ENCODE results near the gene LSM3.

LSM3 gene

GRCh38 chr3:14220933-14221332, 42.3 kb downstream of the LSM3 start:
- no peak overlapping the region for H2AFZ ChIP-seq (ENCODE audit: low read length)
- no peak overlapping the region for H3K4me3 ChIP-seq (ENCODE audit: low read length)
- H3K27ac ChIP-seq (ENCODE audit: low read length): no peak overlapping the region
- H3K4me2 ChIP-seq (ENCODE audit: low read depth, low read length): no peak overlapping the region
- H3K79me2 ChIP-seq (ENCODE audit: low read length): no peaks in the 10 kb centered on the region
- no peaks in the 10 kb centered on the region for H3K9me3 ChIP-seq (replicated peaks; ENCODE audit: insufficient read depth, low read length)
- no peaks in the 10 kb centered on the region for H4K20me1 ChIP-seq (ENCODE audit: insufficient read depth, low read length)
- no peaks in the 10 kb centered on the region for H3K27me3 ChIP-seq (replicated peaks; ENCODE audit: insufficient read depth, low read length)
- TF ChIP-seq CTCF (IDR thresholded peaks at IDR 0.05; ENCODE audit: low read length) (no peak), EZH2 (optimal IDR thresholded peaks at IDR 0.05; ENCODE audit: low read depth, low read length) (no peak), EZH2phosphoT487 (IDR thresholded peaks at IDR 0.05; ENCODE audit: low read length) (no peak)
- H3F3A ChIP-seq (ENCODE audit: insufficient read depth, low read length): no peaks in the 10 kb centered on the region
- H3K9me2 ChIP-seq (replicated peaks; ENCODE audit: insufficient read depth, low read length): no peaks in the 10 kb centered on the region
- no peaks in the 10 kb centered on the region for H3K36me3 ChIP-seq (replicated peaks; ENCODE audit: insufficient read depth, low read length)
- DNase-seq: no peak
- no peak overlapping the region for H3K9ac ChIP-seq (ENCODE audit: low read length)
- no peaks in the 10 kb centered on the region for H3K4me1 ChIP-seq (ENCODE audit: low read length)

GRCh38 chr3:14221902-14222301, 43.3 kb downstream of the LSM3 start:
- Histone ChIP-seq H4K20me1 (ENCODE audit: insufficient read depth, low read length) (no peaks in the 10 kb centered on the region), H3F3A (ENCODE audit: insufficient read depth, low read length) (no peaks in the 10 kb centered on the region), H3K27me3 (replicated peaks; ENCODE audit: insufficient read depth, low read length) (no peaks in the 10 kb centered on the region), H3K9me3 (replicated peaks; ENCODE audit: insufficient read depth, low read length) (no peaks in the 10 kb centered on the region), H3K4me1 (ENCODE audit: low read length) (no peaks in the 10 kb centered on the region), H3K27ac (ENCODE audit: low read length) (no peak overlapping the region), H3K79me2 (ENCODE audit: low read length) (no peaks in the 10 kb centered on the region), H3K9ac (ENCODE audit: low read length) (no peak overlapping the region), H3K4me3 (ENCODE audit: low read length) (no peak overlapping the region), H3K4me2 (ENCODE audit: low read depth, low read length) (no peak overlapping the region), H3K36me3 (replicated peaks; ENCODE audit: insufficient read depth, low read length) (no peaks in the 10 kb centered on the region), H2AFZ (ENCODE audit: low read length) (no peak overlapping the region), H3K9me2 (replicated peaks; ENCODE audit: insufficient read depth, low read length) (no peaks in the 10 kb centered on the region)
- DNase-seq: no peak
- TF ChIP-seq EZH2 (optimal IDR thresholded peaks at IDR 0.05; ENCODE audit: low read depth, low read length): no peak
- no peak for TF ChIP-seq CTCF (IDR thresholded peaks at IDR 0.05; ENCODE audit: low read length)
- no peak for TF ChIP-seq EZH2phosphoT487 (IDR thresholded peaks at IDR 0.05; ENCODE audit: low read length)

GRCh38 chr3:14222457-14222856, 43.8 kb downstream of the LSM3 start:
- TF ChIP-seq EZH2phosphoT487 (IDR thresholded peaks at IDR 0.05; ENCODE audit: low read length) (no peak), EZH2 (optimal IDR thresholded peaks at IDR 0.05; ENCODE audit: low read depth, low read length) (no peak), CTCF (IDR thresholded peaks at IDR 0.05; ENCODE audit: low read length) (no peak)
- Histone ChIP-seq H3K27me3 (replicated peaks; ENCODE audit: insufficient read depth, low read length) (no peaks in the 10 kb centered on the region), H3K9me2 (replicated peaks; ENCODE audit: insufficient read depth, low read length) (no peaks in the 10 kb centered on the region), H3K9ac (ENCODE audit: low read length) (no peak overlapping the region), H3F3A (ENCODE audit: insufficient read depth, low read length) (no peaks in the 10 kb centered on the region), H3K9me3 (replicated peaks; ENCODE audit: insufficient read depth, low read length) (no peaks in the 10 kb centered on the region), H4K20me1 (ENCODE audit: insufficient read depth, low read length) (no peaks in the 10 kb centered on the region), H2AFZ (ENCODE audit: low read length) (no peak overlapping the region), H3K4me3 (ENCODE audit: low read length) (no peak overlapping the region), H3K79me2 (ENCODE audit: low read length) (no peaks in the 10 kb centered on the region), H3K27ac (ENCODE audit: low read length) (no peak overlapping the region), H3K4me1 (ENCODE audit: low read length) (no peaks in the 10 kb centered on the region), H3K4me2 (ENCODE audit: low read depth, low read length) (no peak overlapping the region), H3K36me3 (replicated peaks; ENCODE audit: insufficient read depth, low read length) (no peaks in the 10 kb centered on the region)
- DNase-seq: no peak
